CD1c-positive myeloid dendritic cell (primary cell): ENCODE data around the gene FSTL4.

ENCODE experiments used
- DNase-seq: peaks from one replicate; pipeline ENCODE4 v3.0.0-alpha.2; 2016; ENCODE audit errors: extremely low spot score

FSTL4 gene

GRCh38 chr5:133245191-133246052 is 366.9 kb downstream of the FSTL4 start:
- no peak for DNase-seq

- DNase-seq = no peak
Measured at GRCh38 chr5:133244242-133244641, 368.1 kb downstream of the FSTL4 start.

GRCh38 chr5:133243196-133243595 is 369.1 kb downstream of the FSTL4 start:
- DNase-seq = no peak

GRCh38 chr5:133242221-133242835 is 370.0 kb downstream of the FSTL4 start:
- no peak for DNase-seq

- DNase-seq = peak; percentile 67
Measured at GRCh38 chr5:133241179-133242092, 370.9 kb downstream of the FSTL4 start.

GRCh38 chr5:133240425-133241091 is 371.8 kb downstream of the FSTL4 start:
- DNase-seq = peak; percentile 82

- no peak for DNase-seq
Measured at GRCh38 chr5:133238426-133239205, 373.7 kb downstream of the FSTL4 start.

GRCh38 chr5:133236976-133237375 is 375.4 kb downstream of the FSTL4 start:
- DNase-seq = no peak

- DNase-seq = no peak
Measured at GRCh38 chr5:133236541-133236951, 375.8 kb downstream of the FSTL4 start.

- DNase-seq = no peak
Measured at GRCh38 chr5:133235696-133236426, 376.5 kb downstream of the FSTL4 start.

GRCh38 chr5:133234911-133235310 is 377.4 kb downstream of the FSTL4 start:
- DNase-seq = no peak

- no peak for DNase-seq
Measured at GRCh38 chr5:133234273-133234672, 378.1 kb downstream of the FSTL4 start.

GRCh38 chr5:133233616-133234015 is 378.7 kb downstream of the FSTL4 start:
- no peak for DNase-seq

GRCh38 chr5:133232911-133233310 is 379.4 kb downstream of the FSTL4 start:
- no peak for DNase-seq

GRCh38 chr5:133232435-133232834 is 379.9 kb downstream of the FSTL4 start:
- DNase-seq = no peak

GRCh38 chr5:133232011-133232410 is 380.3 kb downstream of the FSTL4 start:
- DNase-seq = peak; percentile 61

GRCh38 chr5:133230823-133231578 is 381.3 kb downstream of the FSTL4 start:
- DNase-seq = no peak

GRCh38 chr5:133229931-133230664 is 382.2 kb downstream of the FSTL4 start:
- DNase-seq = no peak

- DNase-seq = no peak
Measured at GRCh38 chr5:133228316-133228715, 384.0 kb downstream of the FSTL4 start.
